ENCODE results near the gene FCRL2.

The FCRL2 gene

GRCh38 chr1:157799996-157800395, 23.1 kb upstream of the FCRL2 start:
- H3K36me3 ChIP-seq (ENCODE audit: insufficient read depth, insufficient read length, low read length), result no peaks in the 10 kb centered on the region
- no peaks in the 10 kb centered on the region for H3K4me1 ChIP-seq (ENCODE audit: insufficient read depth, insufficient read length)
- DNase-seq (ENCODE audit: low read depth, low spot score), result no peak

DNA sequence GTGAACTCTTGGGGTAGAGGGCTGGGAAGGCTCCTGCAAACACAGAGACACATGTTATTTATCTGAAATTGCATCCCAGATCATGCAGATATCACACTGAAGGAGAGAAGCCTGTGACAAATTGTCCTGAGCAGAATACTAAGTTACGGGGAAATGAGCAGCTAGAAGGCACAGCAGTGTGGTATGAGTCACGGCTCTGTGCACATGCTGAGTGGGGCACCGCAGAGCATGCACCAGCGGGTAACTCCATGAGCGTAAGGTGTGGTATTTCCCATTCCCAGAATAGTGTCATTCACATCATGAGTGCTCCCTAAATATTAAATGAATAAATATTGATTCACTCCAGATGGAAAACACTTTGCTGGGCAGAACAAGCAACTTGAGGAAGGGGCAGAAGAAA, 21.3 kb upstream of the FCRL2 start:
- Histone ChIP-seq H3K4me3 (ENCODE audit: insufficient read length, low read depth) (no peak overlapping the region), H3K4me1 (ENCODE audit: insufficient read depth, insufficient read length) (no peaks in the 10 kb centered on the region), H3K9me3 (ENCODE audit: insufficient read depth, low read length) (peaks cover 17% of the 10 kb centered on the region), H3K9ac (ENCODE audit: insufficient read length, low read depth) (no peak overlapping the region), H3K27me3 (ENCODE audit: insufficient read depth, insufficient read length) (no peaks in the 10 kb centered on the region), H3K36me3 (ENCODE audit: insufficient read depth, insufficient read length, low read length) (no peaks in the 10 kb centered on the region)
- TF ChIP-seq ZNF274 (IDR thresholded peaks at IDR 0.05; ENCODE audit: low read depth, low read length) (no peak), SUZ12 (IDR thresholded peaks at IDR 0.05; ENCODE audit: extremely low read depth, insufficient read depth, insufficient read length) (no peak), YY1 (IDR thresholded peaks at IDR 0.05; ENCODE audit: insufficient read depth, insufficient read length) (no peak)
- no peak for DNase-seq (ENCODE audit: low read depth, low spot score)

More at GRCh38 chr1:157799996-157800395, 23.1 kb upstream of the FCRL2 start:
- Histone ChIP-seq H3K9me3 (ENCODE audit: insufficient read depth, low read length) (peaks cover 5% of the 10 kb centered on the region; the same call in 1 of the 2 replicates), H3K9ac (ENCODE audit: insufficient read length, low read depth) (no peak overlapping the region), H3K27me3 (ENCODE audit: insufficient read depth, insufficient read length) (no peaks in the 10 kb centered on the region), H3K4me3 (ENCODE audit: insufficient read length, low read depth) (no peak overlapping the region)
- TF ChIP-seq SUZ12 (IDR thresholded peaks at IDR 0.05; ENCODE audit: extremely low read depth, insufficient read depth, insufficient read length) (no peak), ZNF274 (IDR thresholded peaks at IDR 0.05; ENCODE audit: low read depth, low read length) (no peak), YY1 (IDR thresholded peaks at IDR 0.05; ENCODE audit: insufficient read depth, insufficient read length) (no peak)

DNA sequence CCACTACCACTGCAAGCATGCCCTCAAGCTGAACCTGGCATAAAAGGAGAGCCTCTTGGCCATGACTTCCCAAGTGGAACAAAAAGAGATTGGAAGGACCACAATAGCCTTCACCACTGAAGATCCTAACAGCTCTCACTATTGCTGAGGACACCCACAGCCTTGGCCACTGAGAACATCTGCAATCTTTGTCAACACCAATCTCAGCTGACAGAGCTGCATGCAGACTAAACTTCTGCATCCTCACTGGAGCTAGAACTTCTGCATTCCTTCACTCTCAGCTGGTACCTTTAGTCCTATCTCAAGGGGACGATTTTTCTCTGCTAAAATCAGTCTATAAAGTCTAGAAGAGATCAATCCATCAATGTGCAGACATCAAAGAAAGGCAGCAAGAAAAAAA, 8.3 kb upstream of the FCRL2 start:
- no peak overlapping the region for H3K9ac ChIP-seq (ENCODE audit: insufficient read length, low read depth)
- H3K9me3 ChIP-seq (ENCODE audit: insufficient read depth, low read length), result no peaks in the 10 kb centered on the region
- no peaks in the 10 kb centered on the region for H3K27me3 ChIP-seq (ENCODE audit: insufficient read depth, insufficient read length)
- no peak for TF ChIP-seq SUZ12 (IDR thresholded peaks at IDR 0.05; ENCODE audit: extremely low read depth, insufficient read depth, insufficient read length)
- no peak for TF ChIP-seq YY1 (IDR thresholded peaks at IDR 0.05; ENCODE audit: insufficient read depth, insufficient read length)
- TF ChIP-seq ZNF274 (IDR thresholded peaks at IDR 0.05; ENCODE audit: low read depth, low read length), result no peak
- H3K4me3 ChIP-seq (ENCODE audit: insufficient read length, low read depth), result no peak overlapping the region
- H3K36me3 ChIP-seq (ENCODE audit: insufficient read depth, insufficient read length, low read length), result no peaks in the 10 kb centered on the region
- DNase-seq (ENCODE audit: low read depth, low spot score), result no peak
- no peaks in the 10 kb centered on the region for H3K4me1 ChIP-seq (ENCODE audit: insufficient read depth, insufficient read length)

GRCh38 chr1:157784801-157785200, 7.9 kb upstream of the FCRL2 start:
- H3K4me3 ChIP-seq (ENCODE audit: insufficient read length, low read depth), result no peak overlapping the region
- no peaks in the 10 kb centered on the region for H3K9me3 ChIP-seq (ENCODE audit: insufficient read depth, low read length)
- no peaks in the 10 kb centered on the region for H3K4me1 ChIP-seq (ENCODE audit: insufficient read depth, insufficient read length)
- H3K36me3 ChIP-seq (ENCODE audit: insufficient read depth, insufficient read length, low read length), result no peaks in the 10 kb centered on the region
- no peak for TF ChIP-seq ZNF274 (IDR thresholded peaks at IDR 0.05; ENCODE audit: low read depth, low read length)
- TF ChIP-seq SUZ12 (IDR thresholded peaks at IDR 0.05; ENCODE audit: extremely low read depth, insufficient read depth, insufficient read length), result no peak
- no peak for TF ChIP-seq YY1 (IDR thresholded peaks at IDR 0.05; ENCODE audit: insufficient read depth, insufficient read length)
- no peak for DNase-seq (ENCODE audit: low read depth, low spot score)
- no peak overlapping the region for H3K9ac ChIP-seq (ENCODE audit: insufficient read length, low read depth)
- no peaks in the 10 kb centered on the region for H3K27me3 ChIP-seq (ENCODE audit: insufficient read depth, insufficient read length)

DNA sequence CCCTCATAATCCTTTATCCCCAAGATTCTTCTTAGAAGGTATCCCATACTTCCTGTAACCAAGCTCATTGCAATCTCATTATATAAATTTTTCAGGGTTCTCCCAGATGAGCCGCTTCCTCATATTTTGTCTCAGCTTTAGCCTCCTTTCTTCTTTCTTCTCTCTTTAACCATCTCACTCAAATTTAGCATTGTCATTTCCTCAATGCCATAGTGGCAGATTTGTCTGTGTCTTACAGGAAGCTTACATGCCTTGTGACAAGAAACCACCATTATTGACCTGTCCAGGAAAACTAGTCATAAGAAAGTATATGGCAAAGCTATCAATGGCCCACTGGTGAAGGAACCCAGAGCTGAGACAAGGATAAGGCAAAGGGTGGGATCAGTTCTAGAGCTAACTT, 6.0 kb upstream of the FCRL2 start:
- no peak for DNase-seq (ENCODE audit: low read depth, low spot score)
- H3K27me3 ChIP-seq (ENCODE audit: insufficient read depth, insufficient read length), result no peaks in the 10 kb centered on the region
- TF ChIP-seq ZNF274 (IDR thresholded peaks at IDR 0.05; ENCODE audit: low read depth, low read length) (no peak), SUZ12 (IDR thresholded peaks at IDR 0.05; ENCODE audit: extremely low read depth, insufficient read depth, insufficient read length) (no peak), YY1 (IDR thresholded peaks at IDR 0.05; ENCODE audit: insufficient read depth, insufficient read length) (no peak)
- H3K4me1 ChIP-seq (ENCODE audit: insufficient read depth, insufficient read length), result peaks cover 2% of the 10 kb centered on the region
- H3K4me3 ChIP-seq (ENCODE audit: insufficient read length, low read depth), result no peak overlapping the region
- H3K9ac ChIP-seq (ENCODE audit: insufficient read length, low read depth), result no peak overlapping the region
- no peaks in the 10 kb centered on the region for H3K9me3 ChIP-seq (ENCODE audit: insufficient read depth, low read length)
- H3K36me3 ChIP-seq (ENCODE audit: insufficient read depth, insufficient read length, low read length), result no peaks in the 10 kb centered on the region

GRCh38 chr1:157781048-157781447, 4.1 kb upstream of the FCRL2 start:
- Histone ChIP-seq H3K4me3 (ENCODE audit: insufficient read length, low read depth) (no peak overlapping the region), H3K9ac (ENCODE audit: insufficient read length, low read depth) (no peak overlapping the region), H3K9me3 (ENCODE audit: insufficient read depth, low read length) (no peaks in the 10 kb centered on the region), H3K4me1 (ENCODE audit: insufficient read depth, insufficient read length) (peaks cover 2% of the 10 kb centered on the region), H3K36me3 (ENCODE audit: insufficient read depth, insufficient read length, low read length) (no peaks in the 10 kb centered on the region), H3K27me3 (ENCODE audit: insufficient read depth, insufficient read length) (no peaks in the 10 kb centered on the region)
- DNase-seq (ENCODE audit: low read depth, low spot score), result no peak
- no peak for TF ChIP-seq YY1 (IDR thresholded peaks at IDR 0.05; ENCODE audit: insufficient read depth, insufficient read length)
- TF ChIP-seq ZNF274 (IDR thresholded peaks at IDR 0.05; ENCODE audit: low read depth, low read length), result no peak
- no peak for TF ChIP-seq SUZ12 (IDR thresholded peaks at IDR 0.05; ENCODE audit: extremely low read depth, insufficient read depth, insufficient read length)

DNA sequence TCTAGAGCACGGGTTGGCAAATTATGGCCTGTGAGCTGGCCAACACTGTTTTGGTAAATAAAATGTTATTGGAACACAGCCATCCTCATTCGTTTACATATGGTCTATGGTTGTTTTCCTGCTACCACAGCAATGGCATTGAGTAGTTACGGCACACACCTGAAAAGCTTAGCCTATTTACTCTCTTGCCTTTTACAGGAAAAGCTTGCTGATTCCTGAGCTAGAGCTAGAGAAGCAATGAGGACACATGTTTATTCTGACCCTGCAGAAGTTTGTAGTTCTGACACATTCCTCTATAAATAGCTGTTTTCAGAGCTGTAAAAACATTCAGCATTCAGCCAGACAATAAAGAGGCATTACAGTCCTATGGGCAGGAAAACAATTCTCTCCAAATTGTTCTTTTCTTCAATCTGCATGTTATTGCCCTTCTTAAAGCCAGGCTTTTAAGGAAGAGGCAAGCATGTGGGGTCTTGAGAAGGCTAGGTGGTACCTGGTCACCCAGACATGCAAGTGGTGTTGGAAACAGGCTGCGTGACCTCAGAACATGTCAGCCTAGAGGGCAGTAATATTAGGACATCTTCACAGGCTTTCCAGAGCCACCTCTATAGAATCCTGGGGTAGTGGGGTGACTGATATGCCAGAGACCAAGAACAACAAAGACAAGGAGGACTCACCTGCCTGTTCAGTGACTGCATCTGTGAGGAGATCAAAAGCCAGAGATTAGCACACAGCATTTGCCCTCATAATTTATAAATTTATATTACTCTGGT, 1.6 kb downstream of the FCRL2 start:
- Histone ChIP-seq H3K4me1 (ENCODE audit: insufficient read depth, insufficient read length) (peaks cover 2% of the 10 kb centered on the region), H3K4me3 (ENCODE audit: insufficient read length, low read depth) (no peak overlapping the region), H3K27me3 (ENCODE audit: insufficient read depth, insufficient read length) (no peaks in the 10 kb centered on the region), H3K9ac (ENCODE audit: insufficient read length, low read depth) (no peak overlapping the region), H3K36me3 (ENCODE audit: insufficient read depth, insufficient read length, low read length) (no peaks in the 10 kb centered on the region), H3K9me3 (ENCODE audit: insufficient read depth, low read length) (no peaks in the 10 kb centered on the region)
- DNase-seq (ENCODE audit: low read depth, low spot score), result no peak
- TF ChIP-seq ZNF274 (IDR thresholded peaks at IDR 0.05; ENCODE audit: low read depth, low read length), result no peak
- no peak for TF ChIP-seq YY1 (IDR thresholded peaks at IDR 0.05; ENCODE audit: insufficient read depth, insufficient read length)
- TF ChIP-seq SUZ12 (IDR thresholded peaks at IDR 0.05; ENCODE audit: extremely low read depth, insufficient read depth, insufficient read length), result no peak

Data from NT2/D1 (cell line).